Measurements from ENCODE around the gene PFDN2.

- no peak for TF ChIP-seq CTCF (IDR thresholded peaks at IDR 0.05)
- no peak for TF ChIP-seq POLR2A (IDR thresholded peaks at IDR 0.05)
Observed at GRCh38 chr1:161052899-161053298, 64.9 kb downstream of the PFDN2 start.

Data from adrenal gland (tissue), 5 donors.